Dermis microvascular lymphatic vessel endothelial cell (primary cell): Measurements from ENCODE around the gene PPARD. TPM values are rescaled to one million over a fixed set of nuclear protein-coding genes. Genes with fewer than 3 reads are reported as not detected.
A peak's percentile ranks its signal among the peaks of the same experiment; 100 is the strongest.

ENCODE experiments used
- DNase-seq, 2 donors: peaks; one replicate each; pipeline versions ENCODE4 v3.0.0 to v3.0.0-alpha.2; 2010; ENCODE audit warnings: low read depth in 2 of 2
- total RNA-seq: library from RNA; depleted of rRNA; stranded (reverse); fragments of >200 nt; gene quantifications from 2 replicates; pipeline ENCODE4 v1.2.1, GENCODE V29; 2014

PPARD gene
- total RNA-seq, 1 donor from 2014 or later = 4.0 TPM

DNA sequence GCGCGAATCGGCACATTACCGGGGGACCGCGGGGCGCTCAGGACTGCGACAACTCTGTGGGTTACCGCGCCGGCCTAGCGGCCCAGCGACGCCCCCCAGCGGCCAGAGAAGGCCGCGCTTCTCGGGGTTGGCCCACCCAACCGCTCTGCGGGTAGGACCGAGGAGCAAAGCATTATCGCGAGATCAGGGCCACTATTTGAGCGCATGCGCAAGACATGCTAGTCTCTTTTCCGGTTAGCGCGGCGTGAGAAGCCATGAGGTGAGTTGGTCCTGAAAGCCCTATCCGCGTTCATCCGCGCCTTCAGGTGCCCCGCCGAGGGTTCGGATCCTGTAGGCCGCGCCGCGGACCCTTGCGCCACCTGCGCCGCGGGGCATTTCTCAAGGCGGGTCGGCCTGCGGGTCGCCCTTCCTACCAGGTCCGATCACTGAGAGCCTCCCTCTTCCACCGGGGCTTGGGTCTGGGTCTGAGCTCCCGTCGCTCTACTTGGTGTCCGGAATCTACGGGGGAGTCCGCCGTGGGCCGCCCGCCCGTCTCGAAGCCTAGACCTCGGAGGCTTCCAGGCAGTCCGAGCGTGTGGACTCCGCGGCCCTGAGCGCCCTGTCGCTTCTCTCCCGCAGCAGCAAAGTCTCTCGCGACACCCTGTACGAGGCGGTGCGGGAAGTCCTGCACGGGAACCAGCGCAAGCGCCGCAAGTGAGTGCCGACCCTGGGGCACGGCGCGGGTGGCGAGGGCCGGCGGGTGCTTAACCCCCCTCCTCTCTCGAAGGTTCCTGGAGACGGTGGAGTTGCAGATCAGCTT lies 126.0 kb downstream of the PPARD start, which contains the start of gene RPL10A:
TSS of gene RPL10A (plus strand) at position 221 of the 799 bp plus-strand sequence. CDS start at position 255, 34 bp downstream.
- peak; percentile 96 to 97 for DNase-seq

DNA sequence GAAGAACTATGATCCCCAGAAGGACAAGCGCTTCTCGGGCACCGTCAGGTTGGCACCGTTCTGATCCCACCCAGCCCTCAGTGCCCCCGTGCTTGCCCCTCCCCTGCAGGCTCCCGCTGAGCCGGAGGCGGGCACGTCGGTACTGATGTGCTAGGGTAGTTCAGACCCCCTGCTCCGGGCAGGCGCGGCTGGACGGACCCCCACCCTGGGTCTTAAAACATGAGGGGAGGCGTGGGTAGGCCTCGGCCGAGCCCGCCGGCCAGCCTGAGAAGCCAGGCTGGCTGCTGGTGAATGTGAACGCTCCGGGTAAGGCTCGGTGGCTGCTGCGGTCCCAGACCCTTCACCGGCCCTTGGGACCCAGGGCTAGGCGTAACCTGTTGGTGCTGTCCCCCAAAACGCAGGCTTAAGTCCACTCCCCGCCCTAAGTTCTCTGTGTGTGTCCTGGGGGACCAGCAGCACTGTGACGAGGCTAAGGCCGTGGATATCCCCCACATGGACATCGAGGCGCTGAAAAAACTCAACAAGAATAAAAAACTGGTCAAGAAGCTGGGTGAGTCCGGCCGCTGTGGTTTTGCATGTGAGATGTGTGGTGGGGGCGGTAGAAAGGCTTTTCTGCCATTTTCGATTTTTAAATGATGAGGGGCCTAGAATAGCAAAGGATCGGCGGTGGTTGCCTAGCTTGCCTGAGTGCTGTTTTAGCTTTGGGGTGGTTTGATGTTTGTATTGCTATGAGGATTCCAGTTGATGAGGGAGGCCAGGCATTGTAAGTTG lies 126.8 kb downstream of the PPARD start:
- DNase-seq = no peak

DNA sequence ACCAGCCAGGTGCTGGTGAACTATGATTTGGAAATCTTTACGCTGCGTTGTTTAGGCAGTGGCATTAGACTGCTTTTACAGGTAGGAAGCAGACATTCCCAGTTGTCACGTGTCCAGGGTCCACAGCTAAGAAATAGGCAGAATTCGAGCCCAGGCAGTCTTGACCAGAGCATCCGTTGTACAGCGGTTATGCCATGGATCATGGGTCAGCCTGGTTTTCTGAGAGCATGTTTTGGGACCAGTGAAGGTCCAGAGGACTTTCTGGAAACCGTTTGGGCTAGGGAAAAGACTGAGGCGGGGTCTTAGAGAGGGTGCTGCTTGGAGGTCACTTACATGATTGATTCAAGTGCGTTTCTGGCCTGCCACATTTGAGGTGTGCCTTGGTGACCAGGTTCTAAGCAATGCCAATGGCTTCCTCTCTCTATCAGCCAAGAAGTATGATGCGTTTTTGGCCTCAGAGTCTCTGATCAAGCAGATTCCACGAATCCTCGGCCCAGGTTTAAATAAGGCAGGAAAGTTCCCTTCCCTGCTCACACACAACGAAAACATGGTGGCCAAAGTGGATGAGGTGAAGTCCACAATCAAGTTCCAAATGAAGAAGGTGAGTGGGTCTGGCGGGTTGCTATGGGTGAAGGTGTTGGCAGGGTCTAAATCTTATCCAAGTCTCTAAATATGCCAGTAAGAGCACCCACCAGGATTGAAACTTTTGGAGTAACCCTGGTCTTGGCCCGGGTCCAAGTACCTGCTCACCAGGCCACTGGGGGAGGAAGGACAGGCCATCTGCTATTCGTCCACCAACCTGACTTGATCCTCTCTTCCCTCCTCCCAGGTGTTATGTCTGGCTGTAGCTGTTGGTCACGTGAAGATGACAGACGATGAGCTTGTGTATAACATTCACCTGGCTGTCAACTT lies 127.6 kb downstream of the PPARD start:
- DNase-seq = peak in 1 of 2 donors; percentile 21

DNA sequence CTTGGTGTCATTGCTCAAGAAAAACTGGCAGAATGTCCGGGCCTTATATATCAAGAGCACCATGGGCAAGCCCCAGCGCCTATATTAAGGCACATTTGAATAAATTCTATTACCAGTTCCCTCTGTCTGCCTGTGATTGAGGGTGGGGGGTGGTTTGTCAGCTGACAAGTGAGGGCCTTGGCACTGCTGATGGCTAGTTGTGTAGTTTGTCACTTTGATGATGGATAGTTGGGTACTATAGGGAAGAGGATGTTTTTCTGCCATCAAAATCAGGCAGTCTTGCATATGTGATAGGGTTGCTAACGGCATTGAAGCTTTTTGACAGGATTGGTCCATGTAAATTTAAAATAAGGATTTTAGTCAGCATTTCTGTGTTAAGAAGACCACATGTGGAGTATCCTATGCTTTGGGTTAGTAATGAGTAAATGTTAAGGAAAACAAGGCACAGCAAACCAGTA lies 128.3 kb downstream of the PPARD start:
- DNase-seq = no peak

DNA sequence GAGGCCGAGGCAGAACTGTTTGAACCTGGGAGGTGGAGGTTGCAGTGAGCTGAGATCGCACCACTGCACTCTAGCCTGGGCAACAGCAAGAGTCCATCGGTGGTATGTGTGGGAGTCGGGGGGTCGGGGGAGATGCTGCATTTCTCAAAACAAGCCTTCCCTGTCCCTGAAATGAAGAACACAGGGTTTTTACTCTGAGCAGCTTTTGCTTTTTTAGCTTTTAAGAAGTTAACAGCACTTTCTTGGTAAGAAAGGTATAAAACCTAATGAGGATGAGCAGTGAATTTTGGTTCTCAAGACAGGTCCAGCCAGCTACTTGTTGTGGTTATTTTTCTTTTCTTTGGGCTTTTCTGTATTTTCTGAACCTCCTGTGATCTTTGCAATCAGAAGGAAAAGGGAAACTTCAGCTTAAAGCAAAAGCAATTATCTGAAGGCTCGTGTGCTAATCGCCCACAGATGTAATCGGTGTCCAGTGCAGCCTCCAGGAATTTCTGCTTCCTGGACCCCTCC lies 129.5 kb downstream of the PPARD start:
- no peak for DNase-seq

DNA sequence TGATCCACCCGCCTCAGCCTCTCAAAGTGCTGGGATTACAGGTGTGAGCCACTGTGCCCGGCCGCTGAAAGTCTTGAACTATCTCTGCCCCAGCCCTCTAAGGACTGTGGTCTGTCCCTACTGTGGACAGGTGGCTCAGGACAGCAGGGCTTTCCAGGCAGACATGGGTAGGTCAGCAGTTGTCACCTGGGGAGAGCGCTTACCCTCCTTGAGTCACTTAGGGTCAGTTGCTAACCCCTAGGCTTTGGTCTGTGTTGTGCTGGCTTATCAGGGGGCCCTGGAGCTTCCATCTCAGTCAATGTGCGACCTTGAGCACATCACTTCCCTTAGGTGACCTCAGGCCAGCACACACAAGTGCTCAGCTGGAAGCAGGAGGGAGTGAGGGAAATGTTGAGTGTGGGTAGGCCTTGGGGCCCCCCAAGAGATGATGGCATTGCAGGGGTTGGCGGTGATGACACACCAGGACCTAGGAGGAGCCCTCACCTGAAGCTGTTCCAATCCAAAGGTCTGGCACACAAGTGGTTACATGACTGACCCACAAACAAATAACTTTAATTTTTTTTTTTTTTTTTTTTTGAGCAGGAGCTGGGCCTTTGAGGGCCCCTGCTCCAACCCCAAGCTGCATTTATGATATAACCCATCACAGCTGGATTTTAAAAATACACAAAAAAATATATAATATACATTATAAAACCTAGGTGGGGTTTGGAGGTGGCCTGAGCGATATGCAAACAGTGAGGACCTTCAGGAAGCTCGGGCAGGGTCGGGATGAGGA lies 130.9 kb downstream of the PPARD start:
- no peak for DNase-seq

DNA sequence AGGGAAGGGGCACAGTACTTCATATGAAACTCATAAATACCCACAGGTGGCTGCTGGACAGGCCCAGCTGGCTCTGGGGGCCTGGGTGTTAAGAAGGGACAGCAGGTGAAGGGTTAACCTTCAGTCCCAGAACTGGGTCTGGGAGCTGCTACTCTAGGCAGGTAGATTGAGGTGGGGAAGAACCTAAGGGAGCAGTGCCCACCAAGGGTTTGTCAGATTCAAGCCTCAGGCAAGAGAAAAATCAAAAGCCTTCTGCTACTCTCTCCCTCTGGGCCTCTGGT lies 131.4 kb downstream of the PPARD start:
- no peak for DNase-seq

DNA sequence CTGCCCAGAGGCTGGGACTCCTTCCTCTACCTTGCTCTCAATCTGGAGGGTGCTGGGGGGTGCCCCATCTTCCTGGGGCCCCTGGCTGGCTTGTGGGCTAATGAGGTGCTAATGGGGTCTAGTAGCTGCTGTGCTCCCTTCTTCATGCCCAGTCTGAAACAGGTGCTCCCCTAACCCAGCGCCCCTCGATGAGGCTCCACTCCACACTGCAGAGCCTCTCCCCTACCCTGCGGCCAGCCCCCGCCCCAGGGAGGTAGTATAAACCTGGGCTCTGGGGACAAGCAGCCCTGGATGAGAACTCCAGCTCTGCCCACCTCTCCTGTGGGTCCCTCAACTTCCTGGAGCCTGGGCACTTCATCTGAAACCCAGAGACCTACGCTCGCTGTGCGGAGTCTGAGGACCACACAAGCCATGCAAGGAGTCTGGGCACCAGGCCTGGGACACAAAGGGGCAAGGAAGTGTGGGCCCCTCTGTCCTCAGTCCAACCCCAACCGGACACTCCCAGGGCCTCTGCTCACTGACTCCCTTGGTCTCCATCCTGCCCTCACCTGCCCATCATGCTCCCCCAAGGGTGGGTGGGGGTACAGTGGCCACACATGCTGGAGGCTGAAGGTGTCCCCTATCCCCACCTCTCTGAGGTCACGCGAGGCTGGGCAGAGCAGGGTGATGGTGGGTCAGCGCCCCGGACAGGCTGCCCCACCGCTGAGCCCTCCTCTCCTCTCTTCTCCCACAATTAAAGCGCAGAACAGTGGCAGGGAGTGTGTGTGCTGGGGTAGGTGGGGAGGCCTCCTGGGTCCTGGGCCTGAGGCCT lies 132.0 kb downstream of the PPARD start:
- no peak for DNase-seq

DNA sequence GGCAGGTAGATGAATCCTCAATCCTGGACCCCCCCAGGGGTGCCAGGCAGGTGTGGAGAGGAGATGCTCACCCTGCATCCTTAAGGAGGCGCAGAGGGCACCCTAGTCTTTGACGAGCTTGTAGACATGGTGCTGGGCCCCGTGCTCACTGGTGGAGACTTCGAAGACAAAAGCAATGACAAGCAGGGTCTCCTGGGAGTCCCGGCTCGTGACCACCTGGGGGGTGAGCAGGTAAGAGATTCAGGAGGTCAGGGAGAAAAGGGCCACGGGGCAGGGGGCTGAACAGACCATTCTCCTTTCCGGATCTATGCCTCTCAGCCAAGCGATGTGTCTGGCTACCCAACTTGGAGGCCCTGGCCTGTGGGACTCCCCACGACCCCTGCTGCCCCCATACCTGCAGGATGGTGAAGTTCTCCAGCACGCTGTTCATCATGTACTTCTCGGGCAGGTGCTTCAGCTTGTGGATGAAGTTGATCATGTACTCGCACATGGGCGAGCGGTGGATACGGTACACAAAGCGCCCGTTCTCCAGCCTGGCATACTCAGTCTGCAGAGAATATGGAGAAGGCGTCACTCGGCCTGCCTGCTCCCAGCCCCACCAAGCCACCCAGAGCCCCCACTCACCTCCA lies 132.7 kb downstream of the PPARD start:
- DNase-seq = no peak

DNA sequence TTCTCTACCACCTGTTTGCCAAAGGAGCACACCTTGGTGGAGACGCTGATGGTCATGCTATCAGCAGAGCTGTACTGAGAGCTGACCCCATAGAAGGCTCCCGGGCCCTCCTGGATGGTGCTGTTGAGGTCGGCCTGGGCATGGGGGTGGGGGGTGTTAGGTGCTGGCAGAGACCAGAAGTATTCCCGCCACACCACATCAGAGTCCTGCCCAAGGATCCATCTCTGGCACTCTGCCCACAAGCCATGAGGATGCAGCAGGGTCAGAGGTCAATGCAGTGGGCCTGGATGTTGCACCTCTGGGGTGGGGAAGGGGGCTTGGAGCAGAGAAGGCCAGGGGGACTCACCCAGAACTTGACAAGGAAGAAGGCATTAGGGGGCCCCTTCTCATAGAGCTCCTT lies 133.2 kb downstream of the PPARD start:
- no peak for DNase-seq

DNA sequence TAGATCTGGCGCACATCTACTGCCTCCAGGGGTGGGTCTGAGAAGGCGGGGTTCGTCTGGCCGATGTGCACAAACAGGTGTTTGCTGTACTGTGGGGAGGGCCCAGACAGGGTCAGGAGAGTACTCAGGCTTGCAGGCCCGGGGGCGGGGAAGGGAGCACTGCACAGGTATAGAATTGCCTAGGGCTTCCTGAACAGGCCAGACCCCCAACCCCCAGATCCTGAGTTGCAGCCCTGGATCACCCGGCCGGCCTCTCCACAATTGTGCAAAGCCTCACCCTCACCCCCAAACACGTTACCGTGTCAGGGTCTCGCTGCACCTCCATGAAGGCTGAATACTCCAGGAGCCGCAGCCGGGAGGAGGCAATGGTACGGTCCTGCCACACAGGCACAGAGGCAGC lies 133.6 kb downstream of the PPARD start:
- DNase-seq = no peak

DNA sequence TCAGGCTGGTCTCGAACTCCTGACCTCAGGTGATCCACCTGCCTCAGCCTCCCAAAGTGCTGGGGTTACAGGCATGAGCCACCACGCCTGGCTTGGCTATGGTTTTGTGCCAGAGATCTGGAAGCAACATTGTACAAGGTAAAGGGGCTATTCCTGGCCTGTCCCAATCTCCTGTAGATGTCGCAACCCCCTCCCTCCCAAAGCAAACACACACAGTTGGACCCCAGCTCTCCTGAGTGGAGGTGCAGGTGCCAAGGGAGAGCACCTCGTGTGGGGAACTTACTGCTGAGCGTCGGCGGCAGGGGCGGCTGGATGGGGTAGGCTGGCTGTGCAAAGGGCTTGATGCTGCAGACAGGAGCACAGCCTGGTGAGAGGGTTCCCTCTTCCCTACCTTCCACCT lies 134.7 kb downstream of the PPARD start:
- no peak for DNase-seq

Other genes with a start within 250 kb of the PPARD start
- 0.13 TPM in 2 replicates for gene TCP11, start 201.2 kb upstream of the PPARD start, total RNA-seq
- 0.26 and 0.76 TPM in 2 replicates for gene SCUBE3, start 128.6 kb upstream of the PPARD start, total RNA-seq
- gene ZNF76, start 82.8 kb upstream of the PPARD start, total RNA-seq = 15.7 and 23.9 TPM in 2 replicates
- gene DEF6, start 44.7 kb upstream of the PPARD start, total RNA-seq = 0.51 and 0.63 TPM in 2 replicates
- gene FANCE, start 109.8 kb downstream of the PPARD start, total RNA-seq = 10.3 and 11.1 TPM in 2 replicates
- 1,744 and 1,805 TPM in 2 replicates for gene RPL10A, start 125.8 kb downstream of the PPARD start, total RNA-seq
- 0.13 and 0.26 TPM in 2 replicates for gene TEAD3, start 154.5 kb downstream of the PPARD start, total RNA-seq
- gene TULP1, start 170.3 kb downstream of the PPARD start, total RNA-seq = not detected in 2 replicates